ENCODE measurements around the gene ZFHX3. TPM values are rescaled to one million over a fixed set of nuclear protein-coding genes. Genes with fewer than 3 reads are reported as not detected.

ZFHX3 gene
- total RNA-seq, 1 experiment from 2014 or later, result 1.5 TPM

DNA sequence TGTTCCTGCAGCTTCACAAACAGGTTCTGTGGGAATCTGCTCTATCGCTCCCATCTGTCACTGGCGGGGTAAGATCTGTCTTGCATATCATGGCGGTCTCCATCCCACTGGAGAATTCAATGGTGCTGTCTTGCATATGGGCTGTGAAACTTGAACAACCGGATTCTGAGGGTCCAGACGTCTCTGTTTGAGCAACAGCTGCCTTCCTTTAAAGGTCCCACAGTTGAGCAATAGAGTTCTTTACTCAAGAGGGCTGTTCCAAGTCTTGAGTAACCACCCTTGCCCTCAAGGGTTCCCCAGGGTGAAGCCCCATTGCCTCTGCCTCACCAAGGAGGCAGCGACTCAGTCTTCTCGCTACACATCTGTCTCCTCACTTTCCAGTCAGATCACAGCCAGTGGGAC, 50.8 kb downstream of the ZFHX3 start:
- H3K23ac ChIP-seq (ENCODE audit: insufficient read length, low read depth, low read length), result no peak overlapping the region
- TF ChIP-seq, protein P1, sequence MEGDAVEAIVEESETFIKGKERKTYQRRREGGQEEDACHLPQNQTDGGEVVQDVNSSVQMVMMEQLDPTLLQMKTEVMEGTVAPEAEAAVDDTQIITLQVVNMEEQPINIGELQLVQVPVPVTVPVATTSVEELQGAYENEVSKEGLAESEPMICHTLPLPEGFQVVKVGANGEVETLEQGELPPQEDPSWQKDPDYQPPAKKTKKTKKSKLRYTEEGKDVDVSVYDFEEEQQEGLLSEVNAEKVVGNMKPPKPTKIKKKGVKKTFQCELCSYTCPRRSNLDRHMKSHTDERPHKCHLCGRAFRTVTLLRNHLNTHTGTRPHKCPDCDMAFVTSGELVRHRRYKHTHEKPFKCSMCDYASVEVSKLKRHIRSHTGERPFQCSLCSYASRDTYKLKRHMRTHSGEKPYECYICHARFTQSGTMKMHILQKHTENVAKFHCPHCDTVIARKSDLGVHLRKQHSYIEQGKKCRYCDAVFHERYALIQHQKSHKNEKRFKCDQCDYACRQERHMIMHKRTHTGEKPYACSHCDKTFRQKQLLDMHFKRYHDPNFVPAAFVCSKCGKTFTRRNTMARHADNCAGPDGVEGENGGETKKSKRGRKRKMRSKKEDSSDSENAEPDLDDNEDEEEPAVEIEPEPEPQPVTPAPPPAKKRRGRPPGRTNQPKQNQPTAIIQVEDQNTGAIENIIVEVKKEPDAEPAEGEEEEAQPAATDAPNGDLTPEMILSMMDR (conservative IDR thresholded peaks at IDR 0.05), result no peak
- no CpG with 5 or more reads among the region's 7 CpGs for WGBS (ENCODE audit: extremely low coverage, insufficient read length, low lambda C conversion rate)
- no peak overlapping the region for H4K91ac ChIP-seq (ENCODE audit: insufficient read length, low read depth, low read length)
- no peak overlapping the region for H2BK20ac ChIP-seq (ENCODE audit: low read depth, low read length, poor library complexity, severe bottlenecking)
- no peak overlapping the region for H3K4ac ChIP-seq (ENCODE audit: low read depth, low read length)
- H3K4me3 Mint-ChIP-seq, result no peak overlapping the region
- H3K79me1 ChIP-seq (ENCODE audit: insufficient read depth, low read depth, low read length, poor library complexity, severe bottlenecking), result no peaks in the 10 kb centered on the region
- H3K18ac ChIP-seq (ENCODE audit: insufficient read length, low read depth, low read length), result no peak overlapping the region
- no peaks in the 10 kb centered on the region; the same call in 1 of the 2 replicates for H3K4me1 ChIP-seq (ENCODE audit: insufficient read depth, low read length)
- no peak overlapping the region for H3K27ac Mint-ChIP-seq
- H4K20me1 ChIP-seq (ENCODE audit: control insufficient read depth, insufficient read depth, insufficient read length), result no peaks in the 10 kb centered on the region
- H2BK5ac ChIP-seq (ENCODE audit: insufficient read length, low read length), result no peak overlapping the region
- no peak for DNase-seq
- H3K23me2 ChIP-seq (ENCODE audit: insufficient read length, low read depth, low read length, poor library complexity, severe bottlenecking), result no peaks in the 10 kb centered on the region
- no peak overlapping the region for H3K14ac ChIP-seq (ENCODE audit: insufficient read depth, low read length)
- H3K36me3 Mint-ChIP-seq (ENCODE audit: insufficient read depth in 1 of 3, low read depth in 3 of 3), result peaks cover 0 to 6% (median 6%) of the 10 kb centered on the region in 3 experiments; a peak in 3 of 7 replicates
- no peak overlapping the region for H3T11ph ChIP-seq (ENCODE audit: low read length)
- no peaks in the 10 kb centered on the region; the same call in 1 of the 2 replicates for H3K27me3 ChIP-seq (ENCODE audit: insufficient read depth, low read length)
- H4K5ac ChIP-seq (ENCODE audit: insufficient read length, low read depth, low read length), result no peak overlapping the region
- H3K27me3 Mint-ChIP-seq (ENCODE audit: low read depth), result peaks cover 21% of the 10 kb centered on the region
- H3K4me1 Mint-ChIP-seq, result peaks cover 16 to 20% of the 10 kb centered on the region in 2 experiments
- no peak overlapping the region for H2AK5ac ChIP-seq (ENCODE audit: insufficient read length, low read length)
- no peak overlapping the region for H4K8ac ChIP-seq (replicated peaks; ENCODE audit: insufficient read length, low read depth, low read length)
- no peak overlapping the region for H2BK120ac ChIP-seq (ENCODE audit: low read depth, low read length, poor library complexity, severe bottlenecking)
- no peak overlapping the region for H3K9ac ChIP-seq (ENCODE audit: extremely low read depth, insufficient read length, low read length)
- no peak overlapping the region for H3K56ac ChIP-seq (ENCODE audit: insufficient read length, low read depth, low read length)
- no peak overlapping the region for H2BK12ac ChIP-seq (ENCODE audit: insufficient read length, low read depth, low read length)
- no peaks in the 10 kb centered on the region for H3K79me2 ChIP-seq (ENCODE audit: insufficient read depth, low read length)
- no peak overlapping the region for H3K27ac ChIP-seq (ENCODE audit: insufficient read length, low read depth, low read length)
- H3K4me2 ChIP-seq (ENCODE audit: insufficient read depth, insufficient read length, low read length), result no peak overlapping the region
- peaks cover 11 to 12% of the 10 kb centered on the region in 2 experiments for H3K9me3 Mint-ChIP-seq
- H3K9me3 ChIP-seq (ENCODE audit: control insufficient read depth, low read depth, low read length), result no peaks in the 10 kb centered on the region
- H2BK15ac ChIP-seq (ENCODE audit: low read depth, low read length), result no peak overlapping the region
- H2AFZ ChIP-seq (ENCODE audit: low read length), result no peak overlapping the region

Data from H9 (cell line).